GM18502 (cell line): ENCODE data around the gene CENPC.
"Not testable (repeated sequence)": the region's sequence is repeated elsewhere in the genome, so short reads cannot be mapped to it uniquely, and the experiment has no call there.

Source experiments
- ATAC-seq: cut with Tn5 transposase; IDR thresholded peaks from one replicate; pipeline ENCODE4 v1.9.1; 2021; ENCODE audit warnings: mild to moderate bottlenecking; ENCODE audit not compliant: unreplicated experiment, poor library complexity

The CENPC gene

GRCh38 chr4:67554096-67554495 lies 8.8 kb upstream of the CENPC start:
- ATAC-seq = no peak

- not testable (repeated sequence) for ATAC-seq
Observed at GRCh38 chr4:67552146-67552792, 7.0 kb upstream of the CENPC start.

- peak; percentile 41 for ATAC-seq
Observed at GRCh38 chr4:67550857-67551256, 5.6 kb upstream of the CENPC start.

DNA sequence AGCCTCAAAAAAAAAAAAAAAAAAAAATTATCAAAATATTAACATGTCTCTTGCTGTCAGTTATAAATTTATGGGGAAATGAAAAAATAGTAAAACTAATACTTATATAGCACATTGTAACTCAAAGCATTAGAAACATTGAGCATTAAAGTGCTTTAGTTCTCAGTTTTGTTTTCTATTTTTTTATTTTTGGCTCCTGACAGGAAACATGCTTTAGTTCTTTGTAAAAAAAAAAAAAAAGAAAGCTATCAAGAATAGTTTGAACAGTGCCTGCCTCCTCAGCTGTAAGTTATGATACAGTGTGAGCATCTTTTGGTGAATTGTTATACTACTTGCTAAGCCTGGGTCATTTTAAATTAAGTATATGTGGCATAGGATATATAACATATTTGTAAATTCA lies 5.1 kb upstream of the CENPC start:
- ATAC-seq = peak; percentile 37

DNA sequence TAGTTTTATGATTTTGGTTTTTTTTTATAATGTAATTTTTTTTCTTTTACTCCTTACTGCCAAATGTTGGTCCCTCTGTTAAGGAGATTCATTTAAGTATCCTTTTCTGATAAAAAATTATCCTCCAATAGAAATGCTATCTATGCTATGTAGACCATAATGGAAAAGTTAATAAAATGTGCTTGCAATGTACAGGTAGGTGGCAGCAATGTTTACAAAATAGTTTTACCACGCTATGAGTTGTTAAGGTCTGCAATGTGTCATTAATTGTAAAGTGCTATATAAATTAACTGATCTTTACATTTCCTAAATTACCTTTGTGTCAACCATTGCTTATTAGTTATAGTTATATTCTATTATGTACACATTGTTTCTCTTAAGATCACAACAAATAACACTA lies 3.8 kb upstream of the CENPC start:
- peak; percentile 30 for ATAC-seq

DNA sequence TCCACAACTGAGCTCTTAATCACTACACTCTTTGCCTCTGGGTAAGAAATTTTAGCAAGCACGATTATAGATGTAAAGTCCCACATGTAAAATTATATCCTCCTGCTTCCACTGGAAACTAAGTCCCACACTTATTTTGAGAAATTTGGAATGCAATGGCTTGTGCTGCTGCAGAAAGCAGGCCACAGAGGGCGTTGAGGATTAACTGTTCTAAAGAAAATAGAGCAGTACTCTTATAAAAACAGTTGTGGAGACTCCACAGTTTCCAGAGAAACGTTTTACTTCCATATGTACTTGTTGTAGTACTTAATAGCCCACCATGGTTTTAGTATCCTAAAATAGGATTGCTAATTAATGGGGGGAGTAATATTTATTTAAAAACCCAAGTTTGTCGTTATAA lies 1.7 kb upstream of the CENPC start:
- no peak for ATAC-seq

- no peak for ATAC-seq
Observed at GRCh38 chr4:67546004-67546356, 677 bp upstream of the CENPC start.

DNA sequence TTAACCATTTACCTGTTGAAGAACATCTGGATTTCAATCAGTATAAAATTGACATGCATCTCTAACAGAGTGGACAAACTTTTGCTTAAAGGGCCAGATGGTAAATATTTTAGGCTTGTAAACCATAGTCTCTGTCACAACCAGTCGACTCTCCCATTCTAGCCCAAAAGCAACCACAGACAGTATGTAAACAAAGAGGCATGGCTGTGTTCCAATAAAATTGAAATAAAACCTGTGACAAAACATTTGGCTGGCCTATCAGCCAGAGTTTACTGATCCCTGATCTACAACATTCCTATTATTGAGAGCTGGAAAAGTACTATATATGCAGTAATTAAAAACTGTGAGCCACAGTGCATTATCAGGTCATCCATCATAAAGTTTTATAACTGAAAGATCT lies 3.2 kb downstream of the CENPC start:
- ATAC-seq = no peak

GRCh38 chr4:67539830-67540229 lies 5.5 kb downstream of the CENPC start:
- ATAC-seq = no peak

- ATAC-seq = no peak
Observed at GRCh38 chr4:67535280-67535840, 9.9 kb downstream of the CENPC start.

GRCh38 chr4:67533112-67533511 lies 12.2 kb downstream of the CENPC start:
- no peak for ATAC-seq

- not testable (repeated sequence) for ATAC-seq
Observed at GRCh38 chr4:67532397-67532796, 12.9 kb downstream of the CENPC start.

DNA sequence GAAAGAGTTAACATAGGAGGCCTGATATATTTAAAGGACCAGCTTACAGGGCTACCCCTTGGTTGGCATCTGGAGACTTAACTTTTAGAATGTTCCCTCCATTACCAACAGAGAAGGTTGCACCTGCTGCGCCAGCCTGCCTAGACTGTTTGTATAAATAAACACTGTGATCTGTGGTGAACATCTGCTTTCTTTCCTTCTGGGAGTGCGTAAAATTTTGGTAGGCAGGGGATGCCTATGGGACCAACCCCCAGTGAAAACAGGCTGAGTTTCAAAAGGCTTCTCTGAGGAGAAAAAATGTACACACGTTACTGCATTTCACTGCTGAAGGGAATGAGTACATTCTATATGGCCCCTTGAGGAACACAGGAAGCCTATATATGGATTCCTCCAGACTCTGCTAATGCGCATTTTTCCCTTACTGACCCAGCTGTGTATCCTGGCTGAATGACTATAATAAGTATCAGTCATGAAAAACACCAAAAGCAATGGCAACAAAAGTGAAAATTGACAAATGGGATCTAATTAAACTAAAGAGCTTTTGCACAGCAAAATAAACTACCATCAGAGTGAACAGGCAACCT lies 13.8 kb downstream of the CENPC start:
- no peak for ATAC-seq

DNA sequence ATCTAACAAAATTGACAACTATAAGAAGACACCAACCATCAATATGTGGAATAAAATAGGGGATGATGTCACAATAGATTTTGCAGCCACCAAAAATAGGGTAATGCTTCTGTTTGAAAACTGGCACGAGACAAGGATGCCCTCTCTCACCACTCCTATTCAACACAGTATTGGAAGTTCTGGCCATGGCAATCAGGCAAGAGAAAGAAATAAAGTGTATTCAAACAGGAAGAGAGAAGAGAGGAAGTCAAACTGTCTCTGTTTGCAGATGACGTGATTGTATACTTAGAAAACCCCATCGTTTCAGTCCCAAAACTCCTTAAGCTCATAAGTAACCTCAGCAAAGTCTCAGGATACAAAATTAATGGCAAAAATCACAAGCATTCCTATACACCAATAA lies 21.2 kb downstream of the CENPC start:
- ATAC-seq = not testable (repeated sequence)

GRCh38 chr4:67522851-67523671 lies 22.2 kb downstream of the CENPC start:
- ATAC-seq = no peak

DNA sequence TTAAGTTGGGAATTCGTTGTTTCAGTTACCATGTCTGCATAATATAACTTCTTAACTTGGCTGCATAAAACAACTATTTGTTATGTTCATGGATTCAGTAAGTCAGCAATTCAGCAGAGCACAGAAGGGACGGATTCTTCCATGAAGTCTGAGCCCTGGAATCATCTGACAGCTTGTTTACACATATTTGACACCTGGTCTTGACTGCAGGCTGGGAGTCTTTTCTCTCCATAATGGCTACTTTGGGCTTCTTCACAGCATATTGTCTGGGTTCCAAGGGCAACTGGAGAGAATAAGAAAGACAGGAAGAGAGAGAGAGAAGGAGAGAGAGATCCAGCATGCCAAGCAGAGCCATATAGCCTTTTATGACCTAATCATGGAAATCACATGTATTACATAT lies 23.1 kb downstream of the CENPC start:
- ATAC-seq = no peak

- ATAC-seq = no peak
Observed at GRCh38 chr4:67521506-67521905, 23.8 kb downstream of the CENPC start.

- no peak for ATAC-seq
Observed at GRCh38 chr4:67520141-67520540, 25.2 kb downstream of the CENPC start.

DNA sequence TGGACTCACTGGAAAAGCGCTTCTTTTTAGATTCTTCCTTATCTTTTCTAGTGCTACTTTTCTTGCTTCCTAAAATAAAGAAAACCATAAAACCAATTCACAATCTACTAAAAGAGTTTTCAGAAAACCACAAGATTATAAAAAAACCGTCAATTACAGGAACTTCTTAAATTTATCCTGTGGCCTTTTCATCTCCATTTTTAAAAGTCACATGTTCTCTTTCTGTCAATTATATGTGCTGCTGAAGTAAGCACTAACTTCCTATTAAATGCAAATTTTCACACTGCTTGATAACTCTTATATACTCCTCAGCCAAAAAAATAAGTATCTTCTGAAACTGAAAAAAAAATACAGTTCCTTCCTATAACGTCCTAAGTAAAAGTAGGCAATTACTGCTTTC lies 32.8 kb downstream of the CENPC start:
- ATAC-seq = no peak

DNA sequence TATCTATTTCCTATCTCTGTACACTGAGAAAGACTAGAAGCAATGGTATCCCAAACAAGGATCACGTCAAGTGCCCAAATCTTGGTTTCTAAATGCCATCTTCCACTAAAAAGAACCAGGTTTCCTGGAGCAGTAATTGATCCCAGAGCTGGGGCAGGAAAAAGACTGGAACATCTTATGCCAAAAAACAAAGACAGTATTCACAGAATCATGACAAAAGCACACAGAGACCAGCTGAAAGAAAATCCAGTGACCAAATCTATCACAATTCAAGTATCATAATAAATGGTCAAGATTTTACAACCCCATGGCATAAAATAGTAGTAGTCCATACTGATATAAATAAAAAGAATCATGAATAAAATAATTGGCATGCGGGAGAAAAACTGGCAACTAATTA lies 44.9 kb downstream of the CENPC start:
- no peak for ATAC-seq

- ATAC-seq = peak; percentile 84
Observed at GRCh38 chr4:67499799-67500198, 45.5 kb downstream of the CENPC start.
